NCI-H2029 treated with DMSO at 0.1 percent for 48 hours (cell line): ENCODE data around the gene PTH.

Experiments
- DNase-seq: peaks from one replicate; lab custom pipeline; 2025; lab: John Stamatoyannopoulos, UW

PTH gene

GRCh38 chr11:13495929-13496328 lies at the start of gene PTH:
Gene PTH (minus strand): TSS chr11:13495997. CDS start chr11:13492855, 3,142 bp downstream.
- DNase-seq: no peak

- no peak for DNase-seq
Observed at GRCh38 chr11:13538044-13538443, 42.2 kb upstream of the PTH start.

GRCh38 chr11:13535819-13536218 lies 40.0 kb upstream of the PTH start:
- no peak for DNase-seq

- no peak for DNase-seq
Observed at GRCh38 chr11:13534358-13534757, 38.6 kb upstream of the PTH start.

GRCh38 chr11:13525257-13525656 lies 29.5 kb upstream of the PTH start:
- no peak for DNase-seq

- DNase-seq: no peak
Observed at GRCh38 chr11:13503393-13503792, 7.6 kb upstream of the PTH start.

GRCh38 chr11:13502492-13502891 lies 6.7 kb upstream of the PTH start:
- no peak for DNase-seq

- DNase-seq: no peak
Observed at GRCh38 chr11:13494051-13494450, 1.7 kb downstream of the PTH start.

GRCh38 chr11:13487661-13488030 lies 8.2 kb downstream of the PTH start:
- peak; percentile 69 for DNase-seq

- DNase-seq: peak; percentile 72
Observed at GRCh38 chr11:13486926-13487660, 8.7 kb downstream of the PTH start.

- peak; percentile 16 for DNase-seq
Observed at GRCh38 chr11:13480198-13480597, 15.6 kb downstream of the PTH start.

- no peak for DNase-seq
Observed at GRCh38 chr11:13479688-13480087, 16.1 kb downstream of the PTH start.

- DNase-seq: no peak
Observed at GRCh38 chr11:13475091-13475490, 20.7 kb downstream of the PTH start.

GRCh38 chr11:13473013-13473722 lies 22.6 kb downstream of the PTH start:
- no peak for DNase-seq

GRCh38 chr11:13468750-13469149 lies 27.0 kb downstream of the PTH start:
- no peak for DNase-seq

- DNase-seq: peak; percentile 46
Observed at GRCh38 chr11:13465909-13466371, 29.9 kb downstream of the PTH start.

- DNase-seq: no peak
Observed at GRCh38 chr11:13463779-13464290, 32.0 kb downstream of the PTH start.

- DNase-seq: peak; percentile 62
Observed at GRCh38 chr11:13462901-13463778, 32.7 kb downstream of the PTH start, which contains the start of gene BTBD10. Gene BTBD10 (minus strand): TSS chr11:13463222. CDS start chr11:13445124, 18,098 bp downstream.

- peak; percentile 20 for DNase-seq
Observed at GRCh38 chr11:13462311-13462900, 33.4 kb downstream of the PTH start.

GRCh38 chr11:13461291-13461690 lies 34.5 kb downstream of the PTH start:
- no peak for DNase-seq

GRCh38 chr11:13450832-13451397 lies 44.9 kb downstream of the PTH start:
- no peak for DNase-seq
